HL-60/S4 (cell line): Measurements from ENCODE around the gene C9orf152.

Source experiments
- in situ Hi-C: fragments of 300-500 bp; cut with MboI; formaldehyde crosslinking; loops from 2 replicates; pipeline ENCODE4 v1.14.3; 2022; ENCODE audit warnings: low sequenced_read_pairs

C9orf152 gene

GRCh38 chr9:110185806-110186205 is 22.2 kb downstream of the C9orf152 start:
- in situ Hi-C loops, result loop anchor here (25.0 kb wide), 1 partner anchor 426 kb away; no protein-coding TSS in a partner anchor

DNA sequence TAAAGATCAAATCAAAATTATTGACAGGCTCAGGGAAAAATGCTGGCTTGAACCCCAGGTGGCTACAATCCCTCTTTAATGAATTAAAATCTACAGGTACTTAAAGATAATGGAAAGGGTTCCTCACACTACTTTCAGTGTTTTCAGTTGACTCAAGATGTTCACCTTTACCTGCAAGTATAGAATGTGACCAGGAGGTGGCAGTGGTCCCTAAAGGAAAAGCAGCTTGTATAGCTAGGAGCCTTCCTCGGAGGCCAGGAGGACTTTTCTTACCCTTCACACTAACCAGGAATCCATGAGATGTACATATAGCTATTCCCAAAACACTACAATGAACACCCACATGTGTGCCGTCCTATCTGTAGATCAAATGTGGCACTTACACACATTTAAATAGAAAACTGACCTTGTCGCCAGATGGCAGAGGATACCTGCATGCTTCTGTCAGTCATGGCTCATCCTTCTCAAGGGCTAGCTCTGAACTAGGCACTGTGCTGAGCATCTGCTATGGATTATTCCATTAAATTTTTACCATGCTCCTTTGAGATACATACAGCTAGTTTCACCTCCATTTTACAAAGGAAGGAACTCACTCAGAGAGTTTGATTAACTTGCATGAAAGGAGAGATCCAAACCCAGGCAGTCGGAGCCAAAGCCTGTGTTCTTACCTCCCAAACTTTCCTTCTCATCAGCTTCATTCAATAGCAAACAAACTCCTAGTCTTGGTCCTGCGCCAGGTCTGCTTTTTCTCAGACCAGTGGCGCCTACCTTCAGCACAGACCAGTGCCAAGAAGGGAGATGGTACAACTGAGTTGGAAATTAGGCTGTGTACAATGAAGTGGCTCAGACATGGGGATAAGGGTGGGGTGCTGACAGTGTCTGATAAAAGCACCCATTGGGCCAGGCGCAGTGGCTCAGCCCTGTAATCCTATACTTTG is 24.5 kb downstream of the C9orf152 start:
- in situ Hi-C loops, result loop anchor here (25.0 kb wide), 1 partner anchor 429 kb away; no protein-coding TSS in a partner anchor

- in situ Hi-C loops, result loop anchor here (25.0 kb wide), 1 partner anchor 432 kb away; no protein-coding TSS in a partner anchor
Observed at GRCh38 chr9:110180511-110181434, 27.2 kb downstream of the C9orf152 start.

- in situ Hi-C loops, result loop anchor here (25.0 kb wide), 1 partner anchor 433 kb away; no protein-coding TSS in a partner anchor
Observed at GRCh38 chr9:110179734-110180133, 28.2 kb downstream of the C9orf152 start.

DNA sequence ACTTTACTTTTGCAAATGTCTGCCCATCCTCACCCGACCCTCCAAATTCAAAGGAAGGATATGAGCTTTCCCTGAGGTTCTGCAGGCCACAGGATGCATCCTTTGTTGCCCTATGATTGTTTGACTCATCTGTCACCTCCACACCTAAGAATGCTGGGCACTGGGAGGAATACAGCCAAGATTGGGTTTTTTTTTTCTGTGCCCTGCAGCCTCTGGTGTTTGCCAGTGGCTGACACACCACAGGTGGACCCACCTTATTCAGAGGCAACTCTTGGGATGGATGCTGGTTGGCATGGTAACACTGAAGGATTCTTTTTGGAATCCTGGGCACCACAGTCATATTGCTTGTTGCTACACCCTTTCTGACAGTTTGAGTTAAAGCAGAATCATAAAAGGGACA is 29.7 kb downstream of the C9orf152 start:
- in situ Hi-C loops, result loop anchor here (25.0 kb wide), 1 partner anchor 434 kb away; no protein-coding TSS in a partner anchor

DNA sequence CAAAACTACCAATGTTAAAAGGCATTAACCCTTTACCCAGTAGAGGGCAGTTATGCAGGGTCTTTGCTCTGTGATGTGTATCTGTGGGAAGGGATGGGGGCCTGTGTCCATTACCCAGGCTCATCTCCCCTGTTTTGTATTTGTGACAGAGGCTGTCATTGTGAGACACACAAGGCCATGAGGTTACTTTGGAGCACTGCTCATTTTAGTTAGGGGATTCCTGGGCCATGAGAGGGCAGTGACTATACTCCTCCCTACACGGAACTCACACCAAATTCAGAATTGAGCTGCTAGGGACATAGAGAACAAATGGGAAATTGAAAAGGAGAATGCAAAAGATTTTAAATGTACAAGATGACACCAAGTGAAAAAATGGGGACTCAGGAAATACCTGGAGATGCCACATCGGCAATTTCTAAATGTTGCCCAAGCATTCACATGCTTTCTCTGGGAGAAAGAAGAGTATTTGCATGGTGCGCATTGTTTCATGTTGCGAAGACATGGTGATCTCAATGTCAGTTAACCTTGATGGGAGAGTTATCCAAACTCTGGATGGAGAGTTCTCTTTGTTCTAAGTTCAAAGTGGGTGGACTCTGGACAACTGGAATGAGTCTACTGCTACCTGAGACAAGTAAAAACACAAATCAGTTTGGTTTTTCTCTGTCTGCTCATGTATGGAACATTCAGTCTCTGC is 32.5 kb downstream of the C9orf152 start:
- in situ Hi-C loops, result loop anchor here (25.0 kb wide), 1 partner anchor 437 kb away; no protein-coding TSS in a partner anchor

GRCh38 chr9:110173322-110173642 is 34.7 kb downstream of the C9orf152 start:
- in situ Hi-C loops, result no loop called here

DNA sequence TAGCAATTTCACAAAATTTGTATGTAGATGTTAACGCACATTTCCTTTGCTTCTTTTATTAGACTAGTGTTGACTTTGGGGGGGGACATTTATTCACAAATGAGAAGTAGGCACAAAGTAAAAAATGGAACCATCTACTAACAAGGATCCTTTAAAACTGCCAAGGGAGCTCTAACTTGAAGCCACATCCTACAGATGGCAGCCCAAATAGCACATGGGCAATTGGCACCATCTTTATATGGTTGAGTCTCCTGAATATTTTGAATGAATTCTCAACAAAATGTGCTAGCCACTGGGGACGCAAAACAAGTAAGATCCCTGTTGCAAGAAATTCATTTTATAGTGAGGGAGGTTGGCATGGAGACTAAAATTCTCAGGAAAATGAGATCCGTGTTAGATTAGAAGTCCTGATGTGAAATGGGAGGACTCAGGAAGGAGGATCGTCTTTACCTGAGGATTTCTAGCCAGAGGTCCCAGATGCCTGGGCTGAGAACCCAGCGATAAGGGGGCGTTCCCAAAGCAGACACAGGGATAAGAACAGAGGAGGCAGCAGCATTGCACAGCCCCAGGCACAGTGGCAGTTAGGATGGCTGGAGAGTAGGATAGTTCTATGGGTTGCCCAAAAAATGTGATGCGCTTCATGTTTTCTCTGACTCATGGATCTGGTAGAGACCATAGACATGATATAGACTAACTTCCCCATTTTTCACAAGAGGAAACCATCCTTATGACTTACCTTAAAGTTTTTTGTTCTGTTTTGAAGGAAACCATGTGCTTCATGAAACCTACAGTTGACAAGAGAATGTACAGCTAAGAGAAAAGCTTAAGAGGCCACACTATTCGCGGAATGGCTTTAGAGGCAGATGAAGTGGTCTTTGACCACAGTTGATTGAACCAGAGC is 37.4 kb downstream of the C9orf152 start:
- in situ Hi-C loops, result no loop called here

- in situ Hi-C loops, result no loop called here
Observed at GRCh38 chr9:110168486-110168885, 39.5 kb downstream of the C9orf152 start.

DNA sequence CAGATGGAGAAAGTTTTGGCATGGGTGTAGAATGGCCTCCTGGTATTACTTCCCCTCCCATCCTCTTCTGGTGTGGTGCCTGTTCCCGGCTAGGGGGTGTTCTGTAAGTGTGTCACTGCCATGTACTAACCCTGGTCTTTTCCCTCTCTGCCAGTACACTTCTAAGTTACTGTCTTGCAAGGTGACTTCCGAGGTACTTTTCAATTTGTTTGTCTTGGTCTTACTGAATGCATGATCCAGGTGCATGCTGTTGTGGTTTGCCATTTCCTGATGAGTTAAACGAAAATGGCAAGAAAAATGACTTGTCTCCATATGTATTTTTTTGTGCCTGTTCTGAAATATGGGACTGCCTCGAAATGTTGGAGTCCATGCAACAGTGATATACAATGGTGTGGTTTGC is 46.0 kb downstream of the C9orf152 start:
- in situ Hi-C loops, result no loop called here

DNA sequence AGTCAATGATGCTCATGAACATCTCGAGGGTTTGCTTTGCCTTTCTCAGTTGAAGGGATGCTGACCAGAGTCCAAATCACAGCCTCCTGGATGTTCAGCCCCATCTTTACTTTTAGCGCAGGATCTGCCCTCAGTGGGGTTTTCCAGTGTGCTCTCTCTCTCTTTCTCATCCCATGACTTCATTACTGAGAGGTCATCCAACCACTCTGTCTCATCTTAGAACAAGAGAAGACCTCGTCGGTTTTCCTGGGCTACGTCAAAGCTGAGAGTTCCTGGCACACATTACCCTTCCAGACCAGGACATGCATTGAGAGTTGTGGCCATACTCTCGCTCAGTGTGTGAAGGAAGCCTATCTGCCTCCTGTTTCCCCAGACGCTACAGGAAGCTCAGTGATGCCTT is 47.3 kb downstream of the C9orf152 start:
- in situ Hi-C loops, result no loop called here

GRCh38 chr9:110160123-110160522 is 47.8 kb downstream of the C9orf152 start:
- in situ Hi-C loops, result no loop called here

DNA sequence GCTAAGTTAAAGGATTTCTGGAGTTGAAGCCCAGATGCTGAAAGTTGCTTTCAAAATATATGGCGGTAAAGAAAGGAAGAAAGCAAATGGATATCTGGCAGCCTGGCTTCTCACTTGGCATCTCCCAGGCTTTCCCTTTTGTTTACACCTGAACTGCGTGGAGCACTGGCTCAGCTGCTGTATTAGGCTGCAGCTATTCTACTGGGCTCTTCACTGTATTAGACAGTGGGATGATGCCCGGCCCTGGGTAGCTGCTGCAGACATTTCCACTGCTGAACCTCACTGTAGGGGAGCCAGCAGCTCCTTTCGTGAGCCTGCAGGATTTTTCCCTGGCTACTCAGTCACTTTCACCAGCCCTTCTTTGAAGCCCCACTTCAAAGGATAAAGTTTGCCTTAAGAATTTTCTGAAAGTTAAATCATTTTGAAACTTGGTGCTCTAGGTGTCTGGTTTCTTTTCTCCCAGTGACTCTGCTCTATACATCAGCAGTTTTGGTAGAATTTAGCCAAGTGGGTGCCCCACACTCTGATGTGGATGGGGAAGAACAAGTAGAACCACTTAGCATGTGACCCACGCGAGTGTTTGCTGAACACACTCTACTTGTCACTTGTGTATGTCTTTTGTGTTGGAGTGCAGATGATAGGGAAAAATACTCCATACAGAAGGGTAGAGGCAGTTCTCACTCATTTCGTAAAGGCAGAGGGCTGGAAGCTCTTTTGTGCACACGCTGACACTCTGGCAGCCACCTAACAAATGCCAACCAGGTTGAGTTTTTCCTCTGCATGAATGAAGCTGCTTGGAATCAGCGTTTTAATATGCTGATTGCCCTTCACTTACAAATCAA is 49.9 kb downstream of the C9orf152 start:
- in situ Hi-C loops, result no loop called here

DNA sequence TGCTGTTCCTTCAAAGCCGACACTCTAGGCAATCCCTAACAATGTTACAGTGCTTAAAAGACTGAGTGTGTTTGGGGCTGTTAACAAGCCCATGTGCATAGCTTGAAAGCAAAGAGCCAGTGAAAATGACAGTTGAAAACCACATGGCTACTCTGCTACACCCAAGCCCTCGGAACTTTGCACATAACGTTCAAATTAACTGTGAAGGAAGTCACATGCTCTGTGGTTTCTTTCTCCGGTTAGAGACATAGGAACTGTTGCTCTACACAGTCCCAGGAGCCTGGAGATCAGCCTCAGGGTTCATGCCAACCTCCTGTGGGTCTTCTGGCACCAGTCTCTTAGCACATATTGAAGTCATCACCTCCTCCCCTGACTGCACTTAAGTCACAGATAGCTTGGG is 51.1 kb downstream of the C9orf152 start:
- in situ Hi-C loops, result no loop called here

DNA sequence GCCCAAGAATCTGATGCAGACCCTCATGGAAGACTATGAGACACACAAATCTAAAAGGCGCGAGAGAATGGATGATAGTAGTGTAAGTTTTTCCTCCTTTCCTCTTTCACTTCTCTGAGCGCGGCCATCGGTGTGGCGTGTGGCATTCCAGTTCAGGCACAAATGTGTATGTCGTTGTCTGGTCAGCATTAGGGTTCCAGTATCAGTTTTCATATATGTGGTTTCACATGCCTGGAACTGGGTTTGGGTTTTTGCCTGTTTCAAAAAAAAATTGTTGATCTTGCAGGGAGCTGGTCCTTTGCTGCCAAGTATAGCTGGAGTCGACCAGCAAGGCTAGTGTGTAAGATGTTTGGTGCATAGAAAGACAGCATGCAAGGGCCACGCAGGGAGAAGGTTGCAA is 51.5 kb downstream of the C9orf152 start:
- in situ Hi-C loops, result no loop called here

DNA sequence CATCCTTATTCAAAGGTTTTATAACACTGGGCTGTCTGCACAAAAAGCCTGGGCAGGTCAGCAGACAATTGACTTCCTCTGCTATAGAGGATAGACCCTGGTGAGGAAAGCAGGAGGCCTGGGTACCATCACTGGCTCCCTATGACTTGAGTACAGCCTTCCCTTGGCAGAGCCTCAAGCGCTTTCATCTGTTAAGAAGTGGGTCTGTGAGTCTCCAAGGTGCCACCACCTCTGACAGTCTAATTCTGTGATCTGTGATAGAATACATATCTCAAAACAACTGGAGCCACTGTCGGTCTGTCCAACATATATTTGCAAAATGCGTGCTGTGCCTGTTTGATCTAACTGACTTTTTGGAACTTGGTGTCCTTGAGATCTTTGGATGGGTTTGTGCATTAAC is 52.2 kb downstream of the C9orf152 start:
- in situ Hi-C loops, result no loop called here

- in situ Hi-C loops, result no loop called here
Observed at GRCh38 chr9:110153431-110153830, 54.5 kb downstream of the C9orf152 start.

GRCh38 chr9:110152704-110153374 is 55.1 kb downstream of the C9orf152 start:
- in situ Hi-C loops, result no loop called here
